HAP-1 (cell line): Measurements from ENCODE around the gene TRIP13.
"Not testable (repeated sequence)": the region's sequence is repeated elsewhere in the genome, so short reads cannot be mapped to it uniquely, and the experiment has no call there.

ENCODE experiments used
- DNase-seq, 2 experiments: peaks; one replicate each; pipeline ENCODE4 v3.0.0-alpha.2; 2016 to 2020; ENCODE audit warnings: low spot score in 2 of 2
- H3K27me3 ChIP-seq: fragments of 250-450 bp; sonication (Bioruptor Pico); 2 replicates; pipeline ENCODE4 v1.5.1; 2020; ENCODE audit warnings: low read depth, mild to moderate bottlenecking, moderate library complexity
- H3K36me3 ChIP-seq: fragments of 250-450 bp; sonication (Bioruptor Pico); replicated peaks from 2 replicates; pipeline ENCODE4 v1.5.1; 2020; ENCODE audit warnings: mild to moderate bottlenecking
- H3K4me1 ChIP-seq: fragments of 250-450 bp; sonication (Bioruptor Pico); 2 replicates; pipeline ENCODE4 v1.5.1; 2020; ENCODE audit warnings: mild to moderate bottlenecking
- H3K4me3 ChIP-seq: fragments of 250-450 bp; sonication (Bioruptor Pico); 2 replicates; pipeline ENCODE4 v1.5.1; 2020; ENCODE audit warnings: mild to moderate bottlenecking, moderate library complexity
- H3K9me3 ChIP-seq: fragments of 250-450 bp; sonication (Bioruptor Pico); 2 replicates; pipeline ENCODE4 v1.5.1; 2020; ENCODE audit warnings: mild to moderate bottlenecking, moderate library complexity
- in situ Hi-C: fragments of 300-500 bp; cut with MboI; formaldehyde crosslinking; loops from 3 replicates; pipeline ENCODE4 v1.14.3; 2020; ENCODE audit warnings: low sequenced_read_pairs, inconsistent platforms, mixed read lengths

Gene TRIP13

GRCh38 chr5:919356-920000 lies 26.8 kb downstream of the TRIP13 start:
- no peaks in the 10 kb centered on the region for H3K27me3 ChIP-seq
- H3K4me1 ChIP-seq, result peaks cover 14% of the 10 kb centered on the region
- H3K36me3 ChIP-seq, result peaks cover 40% of the 10 kb centered on the region
- peak in 1 of 2 experiments; percentile 79 for DNase-seq
- in situ Hi-C loops, result no loop called here
- no peaks in the 10 kb centered on the region for H3K9me3 ChIP-seq
- H3K4me3 ChIP-seq, result no peak overlapping the region

- Histone ChIP-seq H3K36me3 (peaks cover 34% of the 10 kb centered on the region), H3K4me1 (peaks cover 14% of the 10 kb centered on the region), H3K4me3 (no peak overlapping the region), H3K27me3 (no peaks in the 10 kb centered on the region), H3K9me3 (no peaks in the 10 kb centered on the region)
- in situ Hi-C loops, result no loop called here
- no peak for DNase-seq
These were observed 27.6 kb downstream of the TRIP13 start for GRCh38 chr5:920321-920720.

- DNase-seq, result no peak
- H3K27me3 ChIP-seq, result no peaks in the 10 kb centered on the region
- H3K9me3 ChIP-seq, result no peaks in the 10 kb centered on the region
- in situ Hi-C loops, result no loop called here
- H3K4me1 ChIP-seq, result peaks cover 14% of the 10 kb centered on the region
- peaks cover 22% of the 10 kb centered on the region for H3K36me3 ChIP-seq
- no peak overlapping the region for H3K4me3 ChIP-seq
These were observed 29.1 kb downstream of the TRIP13 start for GRCh38 chr5:921456-922435.

- peaks cover 12% of the 10 kb centered on the region for H3K36me3 ChIP-seq
- H3K9me3 ChIP-seq, result no peaks in the 10 kb centered on the region
- in situ Hi-C loops, result no loop called here
- H3K4me3 ChIP-seq, result no peak overlapping the region
- DNase-seq, result no peak
- peaks cover 14% of the 10 kb centered on the region for H3K4me1 ChIP-seq
- H3K27me3 ChIP-seq, result no peaks in the 10 kb centered on the region
These were observed 30.0 kb downstream of the TRIP13 start for GRCh38 chr5:922436-923280.

GRCh38 chr5:923281-923873 lies 30.7 kb downstream of the TRIP13 start:
- Histone ChIP-seq H3K9me3 (no peaks in the 10 kb centered on the region), H3K4me1 (peaks cover 14% of the 10 kb centered on the region), H3K36me3 (peaks cover 8% of the 10 kb centered on the region), H3K4me3 (no peak overlapping the region), H3K27me3 (no peaks in the 10 kb centered on the region)
- in situ Hi-C loops, result no loop called here
- peak; percentile 38 to 89 for DNase-seq

GRCh38 chr5:926417-927171 lies 33.9 kb downstream of the TRIP13 start:
- in situ Hi-C loops, result loop anchor here (25.0 kb wide), 2 partner anchors 236 to 711 kb away; no protein-coding TSS in a partner anchor
- no peaks in the 10 kb centered on the region for H3K9me3 ChIP-seq
- no peaks in the 10 kb centered on the region for H3K36me3 ChIP-seq
- H3K4me1 ChIP-seq, result no peaks in the 10 kb centered on the region
- no peak for DNase-seq
- no peak overlapping the region for H3K4me3 ChIP-seq
- H3K27me3 ChIP-seq, result no peaks in the 10 kb centered on the region

- no peaks in the 10 kb centered on the region for H3K9me3 ChIP-seq
- in situ Hi-C loops, result loop anchor here (25.0 kb wide), 2 partner anchors 235 to 710 kb away; no protein-coding TSS in a partner anchor
- H3K36me3 ChIP-seq, result no peaks in the 10 kb centered on the region
- DNase-seq, result no peak
- no peaks in the 10 kb centered on the region for H3K4me1 ChIP-seq
- no peaks in the 10 kb centered on the region for H3K27me3 ChIP-seq
- H3K4me3 ChIP-seq, result no peak overlapping the region
These were observed 34.7 kb downstream of the TRIP13 start for GRCh38 chr5:927172-928015.

- in situ Hi-C loops, result loop anchor here (25.0 kb wide), 2 partner anchors 233 to 708 kb away; no protein-coding TSS in a partner anchor
- H3K4me3 ChIP-seq, H3K4me1 ChIP-seq, DNase-seq, H3K27me3 ChIP-seq, H3K36me3 ChIP-seq, H3K9me3 ChIP-seq: not testable (repeated sequence)
These were observed 36.5 kb downstream of the TRIP13 start for GRCh38 chr5:929182-929581.

- Histone ChIP-seq H3K4me1 (no peaks in the 10 kb centered on the region), H3K9me3 (no peaks in the 10 kb centered on the region; the same call in 1 of the 2 replicates), H3K4me3 (no peak overlapping the region), H3K36me3 (no peaks in the 10 kb centered on the region), H3K27me3 (no peaks in the 10 kb centered on the region)
- in situ Hi-C loops, result loop anchor here (25.0 kb wide), 2 partner anchors 233 to 708 kb away; no protein-coding TSS in a partner anchor
- no peak for DNase-seq
These were observed 36.9 kb downstream of the TRIP13 start for GRCh38 chr5:929596-929995.

- no peaks in the 10 kb centered on the region for H3K36me3 ChIP-seq
- H3K4me3 ChIP-seq, result no peak overlapping the region
- no peaks in the 10 kb centered on the region for H3K4me1 ChIP-seq
- no peak for DNase-seq
- no peaks in the 10 kb centered on the region; the same call in 1 of the 2 replicates for H3K9me3 ChIP-seq
- in situ Hi-C loops, result loop anchor here (25.0 kb wide), 2 partner anchors 231 to 706 kb away; no protein-coding TSS in a partner anchor
- H3K27me3 ChIP-seq, result no peaks in the 10 kb centered on the region
These were observed 38.2 kb downstream of the TRIP13 start for GRCh38 chr5:930866-931265.

GRCh38 chr5:931570-932145 lies 39.0 kb downstream of the TRIP13 start:
- in situ Hi-C loops, result loop anchor here (25.0 kb wide), 2 partner anchors 231 to 706 kb away; no protein-coding TSS in a partner anchor
- no peak overlapping the region for H3K4me3 ChIP-seq
- DNase-seq, result no peak
- no peaks in the 10 kb centered on the region for H3K36me3 ChIP-seq
- H3K9me3 ChIP-seq, result no peaks in the 10 kb centered on the region; the same call in 1 of the 2 replicates
- no peaks in the 10 kb centered on the region for H3K4me1 ChIP-seq
- H3K27me3 ChIP-seq, result no peaks in the 10 kb centered on the region
